IPS-NIHi7 (cell line): ENCODE data around the gene PPP1R3F.
"Not testable (repeated sequence)": the region's sequence is repeated elsewhere in the genome, so short reads cannot be mapped to it uniquely, and the experiment has no call there.

Experiments used
- DNase-seq: peaks from one replicate; pipeline ENCODE4 v3.0.0; 2012; ENCODE audit warnings: mixed read lengths; ENCODE audit errors: extremely low spot score

PPP1R3F gene

GRCh38 chrX:49316085-49316484, 46.5 kb downstream of the PPP1R3F start:
- DNase-seq = no peak

GRCh38 chrX:49321737-49322136, 52.1 kb downstream of the PPP1R3F start, which contains the start of gene GAGE12J:
TSS of gene GAGE12J (plus strand) at chrX:49322037. CDS start at chrX:49323194, 1,157 bp downstream.
- DNase-seq = not testable (repeated sequence)

DNA sequence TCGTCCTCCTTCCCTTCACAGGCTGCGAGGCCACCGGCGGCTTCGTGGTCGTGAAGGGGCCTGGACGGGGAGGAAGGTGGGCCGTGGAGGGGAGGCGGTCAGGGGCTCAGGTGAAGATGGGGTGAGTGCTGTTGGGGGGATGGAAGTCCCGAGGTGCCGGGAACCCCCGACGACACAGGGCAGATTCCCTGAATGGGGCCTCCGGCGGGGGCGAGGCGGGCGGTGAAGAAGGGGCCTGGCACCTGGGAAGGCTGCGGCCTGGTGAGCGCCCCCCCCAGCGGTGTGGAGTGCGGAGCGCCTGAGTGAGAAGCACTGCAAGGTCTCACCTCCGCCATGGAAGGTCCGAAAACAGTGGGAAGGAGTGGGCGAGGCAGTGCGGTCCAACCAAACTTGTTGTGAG, 52.7 kb downstream of the PPP1R3F start:
- not testable (repeated sequence) for DNase-seq

GRCh38 chrX:49323735-49324134, 54.1 kb downstream of the PPP1R3F start:
- not testable (repeated sequence) for DNase-seq

DNA sequence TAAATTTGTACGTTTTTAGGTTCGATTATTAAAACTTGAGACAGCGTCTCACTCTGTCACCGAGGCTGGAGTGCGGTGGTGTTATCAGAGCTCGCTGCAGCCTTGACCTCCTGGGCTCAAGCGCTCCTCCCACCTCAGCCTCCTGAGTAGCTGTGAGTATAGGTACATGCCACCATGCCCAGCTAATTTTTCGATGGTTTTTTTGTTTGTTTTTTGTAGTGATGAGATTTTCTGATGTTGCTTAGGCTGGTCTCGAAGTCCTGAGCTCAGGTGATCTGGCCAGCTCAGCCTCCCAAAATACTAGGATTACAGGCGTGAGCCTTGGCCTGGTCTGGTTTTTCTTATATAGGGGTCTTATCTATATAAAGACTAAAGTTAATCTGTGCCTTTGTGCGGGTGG, 60.8 kb downstream of the PPP1R3F start:
- DNase-seq = not testable (repeated sequence)

DNA sequence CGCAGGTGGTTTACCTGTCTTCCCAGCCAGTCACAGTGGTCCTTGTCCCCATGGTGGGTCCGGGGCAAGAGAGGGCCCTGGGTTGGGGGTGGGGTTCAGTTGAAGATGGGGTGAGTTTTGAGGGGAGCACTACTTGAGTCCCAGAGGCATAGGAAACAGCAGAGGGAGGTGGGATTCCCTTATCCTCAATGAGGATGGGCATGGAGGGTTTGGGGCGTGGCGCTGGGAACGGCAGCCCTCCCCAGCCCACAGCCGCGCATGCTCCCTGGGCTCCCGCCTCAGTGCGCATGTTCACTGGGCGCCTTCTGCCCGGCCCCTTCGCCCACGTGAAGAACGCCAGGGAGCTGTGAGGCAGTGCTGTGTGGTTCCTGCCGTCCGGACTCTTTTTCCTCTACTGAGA, 61.7 kb downstream of the PPP1R3F start, which contains the start of gene GAGE13:
Gene GAGE13 (plus strand): TSS at position 301 of the 400 bp plus-strand sequence. CDS start 1,156 bp downstream, outside the sequence.
- not testable (repeated sequence) for DNase-seq

- not testable (repeated sequence) for DNase-seq
Measured at GRCh38 chrX:49331841-49332240, 62.2 kb downstream of the PPP1R3F start.
